ENCODE measurements around the gene LYRM7.

LYRM7 gene

DNA sequence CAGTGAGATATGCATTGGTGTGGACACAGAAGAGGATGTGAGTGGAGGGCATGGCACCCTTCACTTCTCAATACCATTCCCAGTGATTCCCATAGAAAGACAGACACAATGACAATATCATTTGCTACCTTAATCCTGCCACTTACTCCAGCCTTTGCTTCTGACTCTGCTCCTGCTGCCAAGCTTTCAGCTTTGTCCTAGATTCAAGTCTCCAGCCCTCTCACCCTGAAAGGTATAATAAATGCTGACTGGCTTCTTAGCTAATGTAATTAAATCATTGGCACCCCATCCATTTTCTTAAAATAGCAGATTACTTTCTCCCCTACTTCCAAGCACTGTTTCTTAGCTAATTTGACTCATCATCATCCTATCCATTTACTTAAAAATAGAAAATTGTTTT, 52.0 kb downstream of the LYRM7 start:
- no peak for DNase-seq (ENCODE audit: extremely low spot score)
- no peak for TF ChIP-seq L3MBTL2 (conservative IDR thresholded peaks at IDR 0.05)
- no peak for TF ChIP-seq NFRKB (IDR thresholded peaks at IDR 0.05)
- no peak for TF ChIP-seq FOXA1 (IDR thresholded peaks at IDR 0.05)
- TF ChIP-seq ARNT (IDR thresholded peaks at IDR 0.05) = no peak
- POLR2A ChIA-PET = no interaction called here
- CTCF ChIA-PET = no interaction called here

GRCh38 chr5:131223751-131224386, 53.1 kb downstream of the LYRM7 start:
- TF ChIP-seq L3MBTL2 (conservative IDR thresholded peaks at IDR 0.05) (no peak), CTBP1 (IDR thresholded peaks at IDR 0.05; ENCODE audit: borderline replicate concordance) (no peak), ARNT (IDR thresholded peaks at IDR 0.05) (no peak), SP1 (IDR thresholded peaks at IDR 0.05) (no peak), SUZ12 (IDR thresholded peaks at IDR 0.05) (no peak), FOXK2 (IDR thresholded peaks at IDR 0.05) (no peak), FOXA1 (IDR thresholded peaks at IDR 0.05) (no peak), LEF1 (IDR thresholded peaks at IDR 0.05; ENCODE audit: borderline replicate concordance) (no peak), PKNOX1 (IDR thresholded peaks at IDR 0.05) (no peak), ZNF384 (IDR thresholded peaks at IDR 0.05) (no peak), FOXM1 (IDR thresholded peaks at IDR 0.05; ENCODE audit: borderline replicate concordance) (no peak), TARDBP (IDR thresholded peaks at IDR 0.05) (no peak), HDGF (IDR thresholded peaks at IDR 0.05; ENCODE audit: borderline replicate concordance) (no peak), NFRKB (IDR thresholded peaks at IDR 0.05) (no peak), ELF4 (IDR thresholded peaks at IDR 0.05) (no peak), BHLHE40 (IDR thresholded peaks at IDR 0.05; ENCODE audit: borderline replicate concordance) (no peak)
- CTCF ChIA-PET = no interaction called here
- POLR2A ChIA-PET = no interaction called here
- no peak for DNase-seq (ENCODE audit: extremely low spot score)

DNA sequence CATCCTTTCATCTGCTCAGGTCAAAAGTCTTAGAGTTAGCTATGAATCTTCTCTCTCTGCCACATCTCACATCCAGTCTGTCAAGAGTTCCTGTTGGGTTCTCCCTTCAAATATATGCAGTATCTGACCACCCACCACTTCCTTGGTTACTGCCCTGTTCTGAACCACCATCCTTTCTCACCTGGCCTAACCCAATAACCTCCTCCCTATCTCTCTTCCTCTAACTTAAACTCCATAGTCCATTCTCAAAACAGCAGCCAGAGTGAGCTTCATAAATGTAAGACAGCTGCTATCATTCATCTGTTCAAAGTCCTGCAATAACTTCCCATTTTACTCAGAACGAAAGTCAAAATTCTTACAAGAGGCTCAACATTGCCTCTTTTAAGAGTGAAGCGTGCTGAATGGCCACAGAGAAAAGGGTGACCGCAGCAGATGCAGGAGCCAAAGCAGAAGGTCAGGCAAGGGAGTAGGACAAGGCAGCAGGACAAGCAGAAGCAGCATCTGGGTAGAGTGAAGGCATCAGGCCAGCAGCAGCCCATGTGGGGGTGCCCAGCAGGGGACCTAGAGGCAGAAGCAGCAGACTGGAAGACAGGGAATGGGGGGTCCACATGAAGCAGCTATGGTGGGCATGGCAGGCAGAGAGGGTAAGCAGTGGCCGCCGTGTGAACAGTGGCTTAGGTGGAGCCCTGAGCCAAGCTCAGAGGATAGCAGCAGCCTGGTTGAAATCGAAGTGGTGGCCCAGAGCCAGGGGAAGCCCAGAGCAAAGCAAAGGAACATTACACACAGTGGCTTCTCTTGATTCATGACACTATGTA, 53.9 kb downstream of the LYRM7 start:
- ChIA-PET POLR2A (no interaction called here), CTCF (interaction anchor here (0.5 to 0.6 kb wide), 2 partner anchors 36 to 42 kb away, joined by 3 to 5 read pairs; no protein-coding TSS in a partner anchor)
- TF ChIP-seq ARNT (IDR thresholded peaks at IDR 0.05) (no peak), FOXA1 (IDR thresholded peaks at IDR 0.05) (no peak), CTBP1 (IDR thresholded peaks at IDR 0.05; ENCODE audit: borderline replicate concordance) (no peak), TARDBP (IDR thresholded peaks at IDR 0.05) (no peak), L3MBTL2 (conservative IDR thresholded peaks at IDR 0.05) (no peak), SUZ12 (IDR thresholded peaks at IDR 0.05) (no peak), FOXK2 (IDR thresholded peaks at IDR 0.05) (no peak), NFRKB (IDR thresholded peaks at IDR 0.05) (no peak), PKNOX1 (IDR thresholded peaks at IDR 0.05) (no peak), BHLHE40 (IDR thresholded peaks at IDR 0.05; ENCODE audit: borderline replicate concordance) (no peak), ZNF384 (IDR thresholded peaks at IDR 0.05) (no peak), HDGF (IDR thresholded peaks at IDR 0.05; ENCODE audit: borderline replicate concordance) (no peak), FOXM1 (IDR thresholded peaks at IDR 0.05; ENCODE audit: borderline replicate concordance) (no peak), LEF1 (IDR thresholded peaks at IDR 0.05; ENCODE audit: borderline replicate concordance) (no peak)
- DNase-seq (ENCODE audit: extremely low spot score) = no peak

DNA sequence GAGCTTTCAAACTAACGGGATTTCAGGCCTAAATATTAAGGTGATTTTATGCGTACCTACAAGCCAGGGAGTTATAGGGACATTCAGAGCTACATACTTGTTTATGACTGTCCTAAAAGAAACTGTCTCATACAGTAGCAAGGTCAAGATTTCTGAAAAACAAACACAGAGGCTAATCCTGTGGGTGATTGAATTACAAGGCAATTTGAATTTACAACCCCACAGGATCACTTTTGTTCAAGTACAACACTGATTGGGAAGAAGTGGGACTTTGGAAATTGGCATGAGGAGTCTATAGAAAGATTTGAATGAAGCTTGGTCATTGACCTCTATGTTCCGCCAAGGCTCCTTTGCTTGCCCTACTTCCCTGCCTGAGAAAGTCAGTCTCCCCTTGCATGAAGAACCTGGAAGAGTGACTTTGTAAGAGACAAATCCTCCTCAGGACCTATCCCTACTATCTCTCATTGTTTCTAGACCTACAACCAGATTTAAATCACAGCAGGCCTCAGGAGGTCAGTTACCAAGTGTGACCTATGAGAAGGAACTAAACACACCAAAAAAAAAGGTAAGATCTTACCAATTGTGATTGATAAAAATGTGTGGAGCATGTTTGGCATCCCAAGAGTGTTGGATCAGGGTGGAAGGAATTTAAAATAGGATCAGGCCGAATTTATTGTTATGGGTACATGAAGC, 54.7 kb downstream of the LYRM7 start:
- no peak for DNase-seq (ENCODE audit: extremely low spot score)
- POLR2A ChIA-PET = no interaction called here
- CTCF ChIA-PET = interaction anchor here (0.6 kb wide), 1 partner anchor 41 kb away, joined by 5 read pairs; no protein-coding TSS in a partner anchor
- TF ChIP-seq HDGF (IDR thresholded peaks at IDR 0.05; ENCODE audit: borderline replicate concordance) = no peak
- TF ChIP-seq BHLHE40 (IDR thresholded peaks at IDR 0.05; ENCODE audit: borderline replicate concordance) = no peak
- no peak for TF ChIP-seq TARDBP (IDR thresholded peaks at IDR 0.05)
- no peak for TF ChIP-seq CTBP1 (IDR thresholded peaks at IDR 0.05; ENCODE audit: borderline replicate concordance)
- no peak for TF ChIP-seq ZNF384 (IDR thresholded peaks at IDR 0.05)
- no peak for TF ChIP-seq NFRKB (IDR thresholded peaks at IDR 0.05)

GRCh38 chr5:131226899-131227298, 56.2 kb downstream of the LYRM7 start:
- ChIA-PET CTCF (no interaction called here), POLR2A (no interaction called here)
- TF ChIP-seq TARDBP (IDR thresholded peaks at IDR 0.05) (no peak), CTBP1 (IDR thresholded peaks at IDR 0.05; ENCODE audit: borderline replicate concordance) (no peak), SUZ12 (IDR thresholded peaks at IDR 0.05) (no peak), SP1 (IDR thresholded peaks at IDR 0.05) (no peak), FOXK2 (IDR thresholded peaks at IDR 0.05) (no peak), FOXA1 (IDR thresholded peaks at IDR 0.05) (no peak), HDGF (IDR thresholded peaks at IDR 0.05; ENCODE audit: borderline replicate concordance) (no peak), ARNT (IDR thresholded peaks at IDR 0.05) (no peak), L3MBTL2 (conservative IDR thresholded peaks at IDR 0.05) (no peak), ZNF384 (IDR thresholded peaks at IDR 0.05) (no peak), ELF4 (IDR thresholded peaks at IDR 0.05) (no peak), FOXM1 (IDR thresholded peaks at IDR 0.05; ENCODE audit: borderline replicate concordance) (no peak), LEF1 (IDR thresholded peaks at IDR 0.05; ENCODE audit: borderline replicate concordance) (no peak), NFRKB (IDR thresholded peaks at IDR 0.05) (no peak), PKNOX1 (IDR thresholded peaks at IDR 0.05) (no peak), BHLHE40 (IDR thresholded peaks at IDR 0.05; ENCODE audit: borderline replicate concordance) (no peak)
- DNase-seq (ENCODE audit: extremely low spot score) = no peak

Measured in HEK293T (cell line).